ENCODE data around the gene MEGF8. TPM values are rescaled to one million over a fixed set of nuclear protein-coding genes. Genes with fewer than 3 reads are reported as not detected.

Gene MEGF8
- total and polyA plus RNA-seq, 9 of the 15 experiments (the other 6 are each of a cell fraction or from before 2014, with no cell fraction given) = 0.28 to 13.1 (median 3.0) TPM

DNA sequence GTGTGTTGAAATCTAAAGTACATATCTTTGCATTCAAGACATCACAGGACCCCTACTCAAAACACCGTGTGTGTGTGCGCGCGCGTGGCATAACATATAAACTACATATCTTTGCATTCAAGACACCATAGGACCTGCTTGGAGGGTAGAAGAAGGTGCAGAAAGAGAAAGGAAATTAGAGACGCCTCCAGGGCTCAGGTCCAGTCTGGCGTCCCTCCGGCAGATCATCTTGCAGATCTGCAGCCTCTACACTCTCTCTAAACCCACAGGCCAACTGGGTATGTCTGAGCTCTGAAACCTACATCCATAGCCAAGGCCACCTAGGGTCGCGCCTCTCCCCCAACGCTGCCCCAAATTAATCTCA is 22.4 kb upstream of the MEGF8 start (continued):
- TF ChIP-seq L3MBTL2 (IDR thresholded peaks at IDR 0.05) = no peak
- TF ChIP-seq, protein P1, sequence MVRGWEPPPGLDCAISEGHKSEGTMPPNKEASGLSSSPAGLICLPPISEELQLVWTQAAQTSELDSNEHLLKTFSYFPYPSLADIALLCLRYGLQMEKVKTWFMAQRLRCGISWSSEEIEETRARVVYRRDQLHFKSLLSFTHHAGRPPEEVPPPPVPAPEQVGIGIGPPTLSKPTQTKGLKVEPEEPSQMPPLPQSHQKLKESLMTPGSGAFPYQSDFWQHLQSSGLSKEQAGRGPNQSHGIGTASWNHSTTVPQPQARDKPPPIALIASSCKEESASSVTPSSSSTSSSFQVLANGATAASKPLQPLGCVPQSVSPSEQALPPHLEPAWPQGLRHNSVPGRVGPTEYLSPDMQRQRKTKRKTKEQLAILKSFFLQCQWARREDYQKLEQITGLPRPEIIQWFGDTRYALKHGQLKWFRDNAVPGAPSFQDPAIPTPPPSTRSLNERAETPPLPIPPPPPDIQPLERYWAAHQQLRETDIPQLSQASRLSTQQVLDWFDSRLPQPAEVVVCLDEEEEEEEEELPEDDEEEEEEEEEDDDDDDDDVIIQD (CRISPR knock-in tag; IDR thresholded peaks at IDR 0.05) = no peak
- TF ChIP-seq ZNF551 (CRISPR knock-in tag; IDR thresholded peaks at IDR 0.05) = no peak
- TF ChIP-seq KAT2B (IDR thresholded peaks at IDR 0.05; ENCODE audit: low read depth, low read length) = no peak
- no peak for TF ChIP-seq RREB1 (CRISPR knock-in tag; IDR thresholded peaks at IDR 0.05)
- TF ChIP-seq TSHZ1 (CRISPR knock-in tag; IDR thresholded peaks at IDR 0.05) = no peak
- no peak for TF ChIP-seq TAL1 (IDR thresholded peaks at IDR 0.05)
- TF ChIP-seq MLLT1 (IDR thresholded peaks at IDR 0.05) = 0 out of 4 replicates have a peak, but pooled peaks of 1 of the 2 experiments have one; percentile 0
- TF ChIP-seq ARHGAP35 (IDR thresholded peaks at IDR 0.05; ENCODE audit: partially characterized antibody) = no peak
- no peak for TF ChIP-seq THRAP3 (IDR thresholded peaks at IDR 0.05; ENCODE audit: borderline replicate concordance)
- TF ChIP-seq RNF219 (CRISPR knock-in tag; IDR thresholded peaks at IDR 0.05) = no peak
- no peak for TF ChIP-seq SP2 (IDR thresholded peaks at IDR 0.05; ENCODE audit: extremely low read depth, low read depth, low read length, poor library complexity, severe bottlenecking)
- 0 out of 2 replicates have a peak, but pooled peaks have one; percentile 49 for TF ChIP-seq PHTF2 (CRISPR knock-in tag; IDR thresholded peaks at IDR 0.05)
- TF ChIP-seq RBM15 (IDR thresholded peaks at IDR 0.05; ENCODE audit: insufficient read depth, low read length) = no peak

Data from K562 (cell line).